Stimulated activated CD4-positive, alpha-beta T cell treated with anti-CD3 and anti-CD28 coated beads, Interleukin-2, amount 100 ng/mL, for 24 hours (primary cell): ENCODE results near the gene TGFB2.

Source experiments
- DNase-seq, 2 donors: peaks; one replicate each; pipeline ENCODE4 v3.0.0-alpha.2; 2020

The TGFB2 gene

DNA sequence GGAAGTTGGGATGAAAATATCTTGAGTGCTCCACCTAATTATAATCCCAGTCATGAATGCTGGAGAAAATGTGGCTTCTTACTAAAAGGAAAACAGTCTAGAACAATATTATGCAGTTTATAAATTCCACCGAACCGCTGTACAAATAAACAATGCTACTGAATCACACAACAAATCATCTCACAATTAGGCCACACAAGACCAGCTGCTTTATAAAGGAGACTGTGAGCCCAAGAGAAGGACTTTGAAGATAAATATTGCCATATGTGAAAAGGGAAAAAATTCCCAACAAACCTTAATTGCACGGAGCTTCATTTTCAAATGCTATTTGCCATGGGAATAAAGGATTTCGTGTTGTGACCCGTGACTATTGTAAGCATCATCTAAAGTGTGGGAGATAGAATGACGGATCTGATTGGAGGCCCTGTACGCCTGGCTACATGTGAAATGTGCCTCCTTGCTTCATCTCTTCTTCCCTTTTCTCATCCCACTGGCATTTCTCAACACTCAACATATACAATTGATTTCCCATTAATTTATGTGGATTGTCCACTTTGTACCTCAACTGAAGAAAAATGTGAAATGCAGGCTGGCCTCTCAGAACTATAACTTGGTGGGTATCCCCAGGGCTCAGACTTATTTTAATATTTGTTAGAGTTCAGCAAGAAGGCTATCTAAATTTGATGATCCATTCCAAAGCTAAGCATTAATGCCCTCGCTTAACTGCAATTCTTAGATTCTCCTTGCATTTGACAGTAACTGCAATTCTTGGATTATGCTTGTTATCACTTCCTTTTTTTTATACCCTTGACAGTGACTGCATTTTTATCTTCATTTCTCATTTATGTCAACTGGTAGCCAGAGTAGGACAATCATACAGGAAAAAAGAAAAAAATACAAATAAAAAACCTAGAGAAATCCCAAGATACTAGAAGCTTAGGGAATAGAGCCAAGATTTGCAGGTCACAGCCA lies 122.3 kb downstream of the TGFB2 start:
- no peak for DNase-seq

- DNase-seq: no peak
Measured at GRCh38 chr1:218468711-218469110, 123.6 kb downstream of the TGFB2 start.

DNA sequence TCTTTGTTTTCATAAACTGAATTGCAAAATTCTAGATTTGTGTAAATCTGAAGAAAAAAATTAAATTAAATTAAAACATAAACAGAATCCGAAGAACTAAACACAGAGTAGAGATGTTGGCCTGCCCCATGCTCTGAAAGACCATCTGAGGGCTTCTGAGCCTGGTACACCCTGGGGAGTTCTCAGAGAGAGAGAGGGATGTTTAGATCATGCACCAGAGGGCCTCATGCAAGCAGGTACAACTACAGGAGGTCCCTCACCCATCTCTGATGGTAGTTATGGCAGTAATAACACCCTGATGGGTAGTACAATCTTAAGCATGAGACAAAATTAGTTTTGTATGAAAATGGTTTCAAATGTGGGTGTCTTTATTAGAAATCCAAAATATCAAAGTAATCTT lies 127.7 kb downstream of the TGFB2 start:
- no peak for DNase-seq

DNA sequence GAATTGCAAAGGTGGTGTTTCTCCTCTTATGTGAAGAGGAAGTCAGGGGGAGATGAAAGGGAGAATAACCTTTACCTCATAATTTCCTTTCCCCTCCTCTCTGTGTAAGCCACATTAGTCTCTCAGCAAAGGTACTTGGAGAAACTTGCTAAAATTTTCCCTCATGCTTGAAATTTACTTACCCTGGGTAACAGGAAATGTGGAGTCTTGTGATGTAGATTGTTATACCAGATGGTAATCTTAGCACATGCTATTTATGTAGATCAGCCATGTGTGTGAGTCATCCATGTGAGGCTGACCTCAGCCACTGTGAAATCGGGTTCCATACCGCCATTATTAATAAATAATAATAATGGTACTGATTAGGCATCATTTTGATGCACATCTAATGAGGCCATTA lies 128.4 kb downstream of the TGFB2 start:
- no peak for DNase-seq

DNA sequence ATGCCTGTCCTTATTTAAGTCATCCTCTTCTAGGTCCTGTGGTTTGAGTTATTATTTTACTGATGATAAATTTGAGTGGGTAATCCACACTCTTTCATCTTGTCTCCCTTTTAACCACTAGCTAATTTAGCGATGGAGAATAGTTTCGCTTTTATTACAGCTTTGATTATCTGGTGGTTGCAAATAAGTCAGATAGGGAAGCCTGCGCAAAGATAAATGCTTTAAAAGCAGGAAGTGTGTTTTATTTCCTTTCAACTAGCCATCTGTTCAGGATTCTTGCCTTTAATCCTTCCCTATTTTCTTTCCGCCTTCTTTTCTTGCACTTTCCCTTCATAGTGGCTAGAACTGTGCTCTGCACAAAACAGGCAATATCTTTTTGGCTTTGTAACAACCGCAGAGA lies 129.0 kb downstream of the TGFB2 start:
- DNase-seq: no peak

- no peak for DNase-seq
Measured at GRCh38 chr1:218475275-218475674, 130.1 kb downstream of the TGFB2 start.

GRCh38 chr1:218475699-218476098 lies 130.6 kb downstream of the TGFB2 start:
- no peak for DNase-seq

GRCh38 chr1:218476385-218476784 lies 131.2 kb downstream of the TGFB2 start:
- no peak for DNase-seq

GRCh38 chr1:218478336-218478735 lies 133.2 kb downstream of the TGFB2 start:
- DNase-seq: no peak

GRCh38 chr1:218479436-218480115 lies 134.4 kb downstream of the TGFB2 start:
- no peak for DNase-seq

- DNase-seq: no peak
Measured at GRCh38 chr1:218480137-218480536, 135.0 kb downstream of the TGFB2 start.

- DNase-seq: no peak
Measured at GRCh38 chr1:218480588-218481099, 135.5 kb downstream of the TGFB2 start.

DNA sequence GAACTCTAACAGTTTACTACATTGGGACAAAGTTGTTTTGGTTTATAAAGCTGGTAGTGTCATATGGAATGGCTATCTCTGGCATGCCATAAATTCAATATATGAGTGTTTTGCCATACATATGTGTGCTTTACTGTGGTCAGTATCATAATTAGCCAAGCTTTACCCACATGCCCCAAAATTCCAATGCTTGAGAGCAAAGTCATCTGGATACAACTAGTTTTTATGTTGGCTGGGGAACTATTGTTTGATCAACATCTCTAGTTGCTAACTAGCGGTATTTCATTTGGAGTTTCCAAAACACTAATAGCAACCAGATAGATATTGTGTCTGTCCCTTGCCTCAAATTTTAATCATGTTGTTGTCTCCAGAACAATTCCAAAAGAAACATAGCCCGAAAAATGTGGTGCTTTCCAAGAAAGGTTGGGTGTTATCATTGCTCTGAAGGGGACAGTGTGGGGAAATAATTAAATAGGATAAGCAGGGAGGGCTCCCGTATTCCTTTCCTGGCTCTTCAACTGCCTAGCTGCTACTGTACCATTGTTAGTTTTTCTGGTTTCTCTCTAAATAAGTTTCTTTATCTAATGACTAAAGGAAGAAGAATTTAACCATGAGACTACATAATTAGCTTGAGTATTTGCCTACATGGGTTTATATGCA lies 136.1 kb downstream of the TGFB2 start:
- no peak for DNase-seq

DNA sequence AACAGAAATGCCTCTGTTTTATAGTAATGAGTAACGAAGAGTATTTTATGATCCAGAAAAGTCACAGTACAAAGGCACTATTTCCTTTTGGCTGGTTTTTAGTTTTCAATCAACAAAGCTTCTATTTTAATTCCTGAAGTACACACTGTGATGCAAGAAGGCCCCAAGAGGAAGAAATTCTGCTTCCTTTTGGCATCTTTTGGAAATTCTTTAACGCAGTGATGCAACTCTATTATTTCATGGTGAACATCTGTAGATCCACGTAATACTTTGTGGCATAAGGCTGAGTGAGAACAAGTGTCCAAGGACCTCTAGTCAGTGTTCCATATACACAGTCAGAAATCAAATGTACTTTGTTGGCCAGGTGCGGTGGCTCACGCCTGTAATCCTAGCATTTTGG lies 137.5 kb downstream of the TGFB2 start:
- no peak for DNase-seq

- DNase-seq: no peak
Measured at GRCh38 chr1:218485241-218485928, 140.2 kb downstream of the TGFB2 start.

GRCh38 chr1:218488531-218488930 lies 143.4 kb downstream of the TGFB2 start:
- no peak for DNase-seq

DNA sequence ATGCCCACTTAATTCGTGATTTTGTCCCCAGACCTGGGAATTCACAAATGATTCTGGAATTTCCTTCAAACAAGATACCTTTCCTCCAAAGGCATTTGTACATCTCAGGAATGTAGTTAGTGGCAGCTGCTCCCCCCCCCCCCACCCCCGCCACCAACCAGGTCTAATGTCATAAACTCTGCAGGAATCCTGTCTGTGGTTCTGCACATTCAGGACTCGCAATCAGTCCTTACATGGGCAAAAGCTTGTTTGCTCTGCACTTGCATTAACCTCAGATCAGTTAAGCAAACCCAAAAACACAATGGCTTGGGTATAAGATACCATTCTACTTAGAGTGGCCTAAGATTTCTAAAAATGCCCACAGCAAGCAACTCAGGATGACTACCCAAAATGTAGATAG lies 143.8 kb downstream of the TGFB2 start:
- no peak for DNase-seq

DNA sequence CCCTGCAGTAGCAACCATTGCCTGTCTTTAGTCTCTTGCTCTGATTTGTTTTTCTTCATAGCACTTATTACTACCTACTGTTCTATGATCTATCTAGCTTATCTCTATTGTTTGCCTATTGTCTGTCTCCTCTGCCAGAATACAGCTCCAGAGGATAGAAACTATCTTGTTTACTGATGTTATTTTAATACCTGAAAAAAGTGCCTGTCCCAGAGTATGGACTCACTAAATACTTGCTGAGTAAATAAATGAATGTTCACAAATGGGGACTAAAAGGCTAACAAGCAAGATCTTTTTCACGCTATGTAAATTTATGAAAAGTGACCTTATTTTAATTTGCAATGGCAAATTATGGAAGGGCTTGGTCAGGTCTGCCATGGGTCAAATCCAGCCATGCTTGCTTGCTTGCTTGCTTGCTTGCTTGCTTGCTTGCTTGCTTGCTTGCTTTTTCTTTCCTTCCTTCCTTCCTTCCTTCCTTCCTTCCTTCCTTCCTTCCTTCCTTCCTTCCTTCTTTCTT lies 145.3 kb downstream of the TGFB2 start:
- DNase-seq: no peak

DNA sequence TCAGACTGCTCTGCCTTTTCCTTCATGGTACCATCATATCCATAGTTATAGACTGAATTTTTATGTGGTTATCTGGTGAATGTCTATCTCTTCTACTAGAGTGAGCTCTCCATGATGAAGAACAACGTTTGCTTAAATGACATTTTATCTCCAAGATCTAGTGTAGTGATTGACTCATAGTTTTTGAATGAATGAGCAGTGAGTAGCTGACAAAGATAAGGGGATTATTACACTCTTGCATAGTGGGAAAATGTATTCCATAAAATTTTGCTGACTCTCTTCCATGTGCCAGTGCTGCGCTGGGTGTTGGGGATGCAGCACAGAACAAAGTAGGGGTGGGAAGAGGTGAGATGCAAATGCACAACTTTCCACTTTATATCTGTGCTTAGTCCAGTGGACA lies 147.7 kb downstream of the TGFB2 start:
- DNase-seq: no peak

GRCh38 chr1:218493986-218494385 lies 148.8 kb downstream of the TGFB2 start:
- no peak for DNase-seq
